ENCODE measurements around the gene SLC35E4. TPM values are rescaled to one million over a fixed set of nuclear protein-coding genes. Genes with fewer than 3 reads are reported as not detected.

The SLC35E4 gene
- total and polyA plus RNA-seq, 2 experiments from 2014 or later = 8.2 to 12.2 TPM

DNA sequence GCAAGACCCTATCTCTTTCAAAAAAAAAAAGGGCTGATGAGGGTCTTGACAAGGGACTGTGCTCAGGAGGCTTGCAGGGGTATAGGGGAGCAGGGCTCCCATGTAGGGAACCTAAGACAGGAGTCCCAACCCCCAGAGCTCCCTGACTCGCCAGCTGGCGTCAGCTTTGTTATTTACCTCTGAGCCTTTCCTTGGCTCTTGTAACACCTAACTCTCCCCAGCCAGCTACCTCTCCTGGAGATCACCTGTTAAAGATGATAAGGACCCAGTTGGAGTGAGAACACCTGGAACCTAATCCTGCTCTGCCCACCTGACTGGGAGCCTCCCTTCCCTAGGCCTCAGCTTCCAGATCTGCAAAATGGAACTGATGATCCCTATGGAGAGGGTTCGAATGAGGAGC, 13.2 kb downstream of the SLC35E4 start:
- no peak overlapping the region for H3K27ac ChIP-seq
- H3K9me3 ChIP-seq (ENCODE audit: low read depth) = no peaks in the 10 kb centered on the region
- no peaks in the 10 kb centered on the region for H3K4me1 ChIP-seq (ENCODE audit: low read depth)
- no peak for DNase-seq (ENCODE audit: low read depth in 1 of 2, low spot score in 1 of 2)
- TF ChIP-seq, protein P1, sequence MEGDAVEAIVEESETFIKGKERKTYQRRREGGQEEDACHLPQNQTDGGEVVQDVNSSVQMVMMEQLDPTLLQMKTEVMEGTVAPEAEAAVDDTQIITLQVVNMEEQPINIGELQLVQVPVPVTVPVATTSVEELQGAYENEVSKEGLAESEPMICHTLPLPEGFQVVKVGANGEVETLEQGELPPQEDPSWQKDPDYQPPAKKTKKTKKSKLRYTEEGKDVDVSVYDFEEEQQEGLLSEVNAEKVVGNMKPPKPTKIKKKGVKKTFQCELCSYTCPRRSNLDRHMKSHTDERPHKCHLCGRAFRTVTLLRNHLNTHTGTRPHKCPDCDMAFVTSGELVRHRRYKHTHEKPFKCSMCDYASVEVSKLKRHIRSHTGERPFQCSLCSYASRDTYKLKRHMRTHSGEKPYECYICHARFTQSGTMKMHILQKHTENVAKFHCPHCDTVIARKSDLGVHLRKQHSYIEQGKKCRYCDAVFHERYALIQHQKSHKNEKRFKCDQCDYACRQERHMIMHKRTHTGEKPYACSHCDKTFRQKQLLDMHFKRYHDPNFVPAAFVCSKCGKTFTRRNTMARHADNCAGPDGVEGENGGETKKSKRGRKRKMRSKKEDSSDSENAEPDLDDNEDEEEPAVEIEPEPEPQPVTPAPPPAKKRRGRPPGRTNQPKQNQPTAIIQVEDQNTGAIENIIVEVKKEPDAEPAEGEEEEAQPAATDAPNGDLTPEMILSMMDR (IDR thresholded peaks at IDR 0.05; ENCODE audit: low read depth, low read length) = no peak
- no peaks in the 10 kb centered on the region for H3K27me3 ChIP-seq
- H3K36me3 ChIP-seq = no peaks in the 10 kb centered on the region
- no peak overlapping the region for H3K4me3 ChIP-seq

DNA sequence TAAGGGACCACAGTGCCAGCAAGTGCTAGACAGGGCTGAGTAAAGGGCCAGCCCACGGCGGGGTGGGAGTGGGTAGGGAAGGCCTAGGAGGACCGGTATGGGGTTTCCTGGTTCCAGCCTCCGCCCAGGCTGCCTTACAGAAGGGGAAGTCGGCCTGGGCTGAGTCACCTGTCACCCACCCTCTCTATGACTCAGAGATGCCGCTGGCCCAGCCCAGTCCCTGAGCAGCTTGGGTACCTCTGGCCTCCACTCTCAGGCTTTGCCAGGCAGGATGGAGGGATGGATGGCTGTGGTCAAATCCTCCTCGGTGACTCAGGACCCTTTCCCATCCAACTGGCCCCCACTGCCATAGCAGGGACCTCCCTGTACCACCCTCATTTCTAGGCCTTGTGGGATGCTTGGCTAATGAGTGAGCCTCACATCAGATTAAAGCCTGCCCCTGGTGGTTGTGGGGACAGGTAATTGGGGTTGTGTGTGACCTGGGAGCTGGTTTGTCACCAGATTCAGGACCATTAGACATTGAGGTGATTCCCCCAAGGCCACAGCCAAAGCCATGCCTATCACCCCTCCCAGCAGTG, 13.9 kb downstream of the SLC35E4 start:
- H3K4me1 ChIP-seq (ENCODE audit: low read depth) = no peaks in the 10 kb centered on the region
- H3K36me3 ChIP-seq = no peaks in the 10 kb centered on the region
- TF ChIP-seq, protein P1 (IDR thresholded peaks at IDR 0.05; ENCODE audit: low read depth, low read length) = no peak
- DNase-seq (ENCODE audit: low read depth in 1 of 2, low spot score in 1 of 2) = peak in 1 of 2 donors; percentile 46
- no peak overlapping the region for H3K27ac ChIP-seq
- H3K27me3 ChIP-seq = no peaks in the 10 kb centered on the region
- no peaks in the 10 kb centered on the region for H3K9me3 ChIP-seq (ENCODE audit: low read depth)
- no peak overlapping the region for H3K4me3 ChIP-seq

DNA sequence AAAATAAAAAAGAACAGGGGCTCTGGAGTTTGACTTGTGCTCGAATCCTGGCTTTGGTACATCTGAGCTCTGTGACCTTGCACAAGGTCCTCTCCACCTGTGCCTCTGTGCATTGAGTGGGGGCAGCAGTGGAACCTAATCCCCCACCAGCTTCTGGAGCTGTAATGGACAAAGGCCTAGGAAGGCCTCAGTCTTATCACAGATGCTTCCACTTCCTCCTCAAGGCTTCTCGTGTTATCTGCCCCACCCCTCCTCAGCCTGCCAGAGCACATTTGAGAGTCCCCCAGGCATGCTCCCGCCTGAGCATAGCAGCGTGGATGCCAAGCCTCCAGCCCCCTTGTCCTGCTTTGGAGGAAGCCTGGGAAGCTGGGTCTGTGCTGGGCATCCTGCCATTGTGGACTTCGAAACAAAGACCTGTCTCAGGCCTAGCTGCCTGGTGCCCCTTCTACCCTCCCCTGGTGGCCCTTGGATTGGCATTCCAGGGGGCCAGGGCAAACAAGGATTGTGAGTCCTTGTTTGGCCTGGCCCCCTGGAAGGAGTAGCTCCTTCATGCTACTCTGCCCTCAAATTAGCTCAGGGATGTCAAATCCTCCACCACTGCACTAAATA, 15.0 kb downstream of the SLC35E4 start:
- TF ChIP-seq, protein P1 (IDR thresholded peaks at IDR 0.05; ENCODE audit: low read depth, low read length) = no peak
- Histone ChIP-seq H3K27ac (no peak overlapping the region), H3K36me3 (no peaks in the 10 kb centered on the region), H3K27me3 (no peaks in the 10 kb centered on the region), H3K9me3 (ENCODE audit: low read depth) (no peaks in the 10 kb centered on the region), H3K4me1 (ENCODE audit: low read depth) (no peaks in the 10 kb centered on the region), H3K4me3 (no peak overlapping the region)
- no peak for DNase-seq (ENCODE audit: low read depth in 1 of 2, low spot score in 1 of 2)

DNA sequence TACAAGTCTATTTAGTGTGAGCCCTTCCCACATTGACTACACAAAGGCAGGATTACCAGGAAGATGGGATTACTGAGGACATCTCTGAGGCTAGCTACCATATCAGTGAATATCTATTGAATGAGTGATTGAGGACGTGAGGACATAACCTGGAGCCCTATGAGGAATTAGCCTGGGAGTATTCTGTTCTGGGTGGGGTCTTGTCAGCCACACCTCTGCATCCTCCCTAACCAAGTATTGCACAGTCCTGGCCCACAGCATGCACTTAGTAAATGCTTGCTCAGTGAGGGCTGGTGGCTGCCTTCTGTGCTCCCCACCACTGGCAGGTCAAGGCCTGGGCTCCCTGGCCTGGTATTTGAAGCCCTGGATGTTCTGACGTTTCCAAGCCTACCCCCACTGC, 17.3 kb downstream of the SLC35E4 start:
- no peaks in the 10 kb centered on the region for H3K4me1 ChIP-seq (ENCODE audit: low read depth)
- no peak for DNase-seq (ENCODE audit: low read depth in 1 of 2, low spot score in 1 of 2)
- H3K36me3 ChIP-seq = no peaks in the 10 kb centered on the region
- TF ChIP-seq, protein P1 (IDR thresholded peaks at IDR 0.05; ENCODE audit: low read depth, low read length) = no peak
- no peak overlapping the region for H3K4me3 ChIP-seq
- H3K27ac ChIP-seq = no peak overlapping the region
- H3K9me3 ChIP-seq (ENCODE audit: low read depth) = no peaks in the 10 kb centered on the region
- H3K27me3 ChIP-seq = no peaks in the 10 kb centered on the region

DNA sequence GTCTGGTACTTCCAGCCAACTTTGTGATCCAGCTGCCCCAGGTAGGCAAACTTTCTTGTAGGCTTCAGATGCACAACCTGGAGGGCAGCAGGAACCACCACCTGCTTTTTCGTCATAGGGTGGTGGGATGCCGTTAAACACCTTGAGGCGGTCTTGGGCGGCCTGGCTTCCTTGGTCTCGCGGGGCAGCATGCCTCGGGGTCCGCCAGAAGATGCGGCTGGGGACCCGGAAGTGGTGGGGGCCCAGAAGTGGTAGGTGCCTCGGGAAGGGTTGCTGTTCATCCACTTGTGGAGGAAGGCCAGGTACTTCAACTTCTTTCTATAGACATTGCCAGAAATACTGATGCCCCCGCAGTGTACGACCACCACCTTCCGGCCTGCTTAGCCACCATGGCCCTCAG, 18.8 kb downstream of the SLC35E4 start:
- H3K36me3 ChIP-seq = no peaks in the 10 kb centered on the region
- TF ChIP-seq, protein P1 (IDR thresholded peaks at IDR 0.05; ENCODE audit: low read depth, low read length) = no peak

More for the DNA sequence above, 18.8 kb downstream of the SLC35E4 start:
- no peaks in the 10 kb centered on the region for H3K27me3 ChIP-seq
- no peaks in the 10 kb centered on the region for H3K9me3 ChIP-seq (ENCODE audit: low read depth)
- no peaks in the 10 kb centered on the region for H3K4me1 ChIP-seq (ENCODE audit: low read depth)
- no peak overlapping the region for H3K4me3 ChIP-seq
- H3K27ac ChIP-seq = no peak overlapping the region
- no peak for DNase-seq (ENCODE audit: low read depth in 1 of 2, low spot score in 1 of 2)
